HG03521 (cell line): ENCODE data around the gene ZNF521.
A peak's percentile ranks its signal among the peaks of the same experiment; 100 is the strongest.

Source experiments
- ATAC-seq: cut with Tn5 transposase; IDR thresholded peaks from one replicate; pipeline ENCODE4 v1.9.1; 2021; ENCODE audit warnings: mild to moderate bottlenecking, moderate library complexity; ENCODE audit not compliant: unreplicated experiment

The ZNF521 gene

DNA sequence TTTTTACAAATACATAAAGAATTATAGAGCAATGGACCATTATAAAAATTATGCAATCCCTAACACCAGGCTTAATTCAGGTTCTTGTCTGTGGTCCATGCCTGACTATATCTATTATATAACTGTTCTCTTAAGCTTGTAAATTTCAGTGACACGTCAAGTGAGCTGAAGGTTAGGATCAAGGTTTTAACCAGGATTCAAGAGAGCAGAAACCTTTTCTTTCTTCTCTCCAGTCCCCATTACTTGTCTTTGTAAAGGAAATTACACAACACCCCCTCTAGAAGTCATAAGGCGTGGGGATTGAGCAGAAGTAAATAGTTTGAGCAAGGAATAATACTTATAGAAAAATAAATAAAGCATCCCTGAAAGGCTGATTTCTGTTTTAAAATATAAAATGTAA is 122.0 kb downstream of the ZNF521 start:
- ATAC-seq, result no peak

DNA sequence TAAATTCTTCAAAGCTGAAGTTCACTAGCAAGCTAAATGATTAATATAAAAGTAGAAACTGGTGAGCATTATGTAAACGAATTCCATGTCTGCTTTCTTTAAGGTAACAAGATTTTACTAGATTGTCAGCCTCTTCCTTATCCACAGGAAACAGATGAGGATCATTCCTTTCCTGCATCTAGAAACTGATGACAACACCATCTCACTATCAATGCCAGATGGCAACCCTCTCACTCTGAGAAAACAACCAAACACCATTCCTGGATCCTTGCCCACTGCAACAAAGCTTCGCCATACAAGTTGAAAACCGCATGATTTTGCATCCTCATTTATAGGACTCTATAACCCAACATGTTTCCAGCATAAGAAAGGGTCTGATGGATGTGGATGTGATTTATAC is 122.9 kb downstream of the ZNF521 start:
- no peak for ATAC-seq

DNA sequence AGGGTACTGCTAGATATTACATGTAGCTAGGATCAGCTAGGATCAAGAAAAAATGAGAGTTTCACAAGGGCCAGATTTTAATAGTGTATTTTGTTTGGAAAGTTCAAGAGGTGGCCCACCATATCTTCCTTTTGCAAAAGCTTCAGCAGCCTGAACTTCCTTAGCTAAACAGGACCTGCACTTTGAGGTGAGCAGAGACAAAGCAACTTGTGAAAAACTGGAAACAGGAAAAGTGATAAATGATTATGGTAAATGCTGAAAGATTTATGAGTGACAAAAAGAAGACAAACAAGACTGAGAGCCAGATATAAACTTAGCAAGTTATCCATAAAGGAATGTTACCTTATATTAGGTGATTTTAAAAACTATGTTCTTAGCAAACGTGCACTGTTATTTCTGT is 123.6 kb downstream of the ZNF521 start:
- no peak for ATAC-seq

DNA sequence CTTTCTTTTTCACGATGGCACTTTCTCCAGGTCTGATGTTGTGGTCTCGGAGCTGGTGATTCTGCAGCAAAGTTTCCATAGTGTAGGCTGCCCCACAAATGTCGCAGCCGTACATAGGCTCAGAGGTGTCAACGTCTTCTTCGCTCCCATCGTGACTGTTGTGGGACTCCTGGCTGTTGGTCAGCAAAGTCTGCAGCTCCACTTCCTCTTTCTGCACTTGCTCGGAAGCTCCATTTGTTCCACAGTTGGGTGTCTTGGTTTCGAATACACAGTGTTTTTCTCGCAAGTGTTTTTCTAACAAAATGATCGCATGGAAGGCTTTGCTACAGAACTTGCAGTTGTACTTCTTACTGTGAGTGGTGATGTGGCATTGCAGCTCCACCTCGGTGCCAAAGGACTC is 126.8 kb downstream of the ZNF521 start:
- no peak for ATAC-seq

DNA sequence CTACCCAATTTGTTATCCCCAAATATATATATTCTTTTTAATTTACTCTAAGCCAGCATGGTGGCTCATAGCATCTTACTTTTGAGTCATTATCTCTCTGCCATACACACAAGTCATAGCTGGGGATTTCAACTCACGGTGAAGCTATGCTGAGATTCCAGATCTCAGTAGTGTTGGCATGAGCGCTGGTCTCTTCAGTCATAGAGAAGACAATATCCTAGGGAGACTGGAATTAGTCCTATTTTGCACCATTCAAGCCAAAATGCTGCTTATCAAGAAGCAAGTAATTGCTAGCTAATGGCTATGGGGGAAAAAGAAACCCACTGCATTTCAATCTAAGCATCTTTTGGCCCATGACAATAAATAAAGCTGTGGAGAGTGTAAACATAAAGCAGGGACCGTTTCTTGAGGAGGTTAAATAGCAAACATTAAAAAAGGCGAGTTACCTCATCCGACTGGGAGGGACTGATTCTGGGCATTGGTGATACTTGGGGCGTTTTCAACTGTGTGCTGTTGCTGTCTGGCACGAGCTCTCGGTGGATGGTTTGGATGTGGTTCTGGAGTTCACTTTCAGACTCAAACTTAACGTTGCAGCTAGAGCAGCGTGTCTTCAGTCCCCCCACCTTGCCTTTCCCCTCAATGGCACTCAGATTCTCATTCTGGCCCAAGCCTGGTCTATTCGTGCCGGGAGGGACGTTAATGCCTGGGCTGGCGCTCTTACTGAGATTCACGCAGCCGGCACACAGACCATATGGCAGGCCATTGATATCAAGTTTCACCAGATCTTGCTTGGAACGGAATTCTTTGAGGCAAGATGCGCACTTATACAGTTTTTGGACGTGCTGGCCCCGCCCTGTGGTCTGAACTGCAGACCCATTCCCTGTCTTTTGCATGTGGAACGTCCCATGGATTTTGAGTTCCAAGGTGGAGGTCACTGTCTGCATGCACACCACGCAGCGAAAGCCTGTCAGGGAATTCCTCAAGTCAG is 127.8 kb downstream of the ZNF521 start:
- ATAC-seq, result no peak

DNA sequence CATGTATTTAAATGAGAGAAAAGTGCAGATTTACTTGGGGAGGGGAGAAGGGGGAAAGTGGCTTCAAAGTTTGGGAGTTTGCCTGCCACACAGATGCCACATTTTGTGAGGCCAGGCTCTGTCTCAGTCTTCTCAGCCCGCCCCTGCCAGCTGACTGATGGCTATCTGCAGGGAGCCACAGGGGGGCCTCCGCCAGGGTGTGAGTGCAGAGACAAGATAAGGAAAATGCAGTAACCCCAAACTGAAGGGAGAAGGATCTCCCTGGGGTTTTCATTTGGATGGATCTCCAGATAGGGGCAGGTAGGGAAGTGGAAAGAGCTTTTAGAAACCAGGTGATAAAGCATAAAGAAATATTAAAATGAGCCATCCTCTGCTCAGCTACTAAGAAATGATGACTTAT is 128.8 kb downstream of the ZNF521 start:
- no peak for ATAC-seq

DNA sequence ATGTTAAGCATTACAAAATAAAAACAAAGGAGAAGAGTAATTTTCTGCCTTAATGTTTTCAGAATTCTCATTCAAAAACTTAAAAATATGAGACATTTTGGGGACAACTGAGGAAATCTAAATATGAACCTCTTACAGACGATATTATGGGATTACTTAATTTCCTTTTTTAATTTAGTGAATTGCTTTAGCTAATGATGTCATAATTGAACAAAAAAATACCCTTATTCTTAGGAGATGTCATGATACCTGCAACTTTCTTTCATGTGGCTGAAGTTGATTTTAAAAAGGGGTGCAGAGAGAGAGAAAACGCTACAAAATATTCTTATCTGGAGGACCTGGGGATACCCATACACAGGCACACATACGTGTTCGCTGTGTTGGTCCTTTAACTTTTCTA is 129.3 kb downstream of the ZNF521 start:
- ATAC-seq, result no peak

DNA sequence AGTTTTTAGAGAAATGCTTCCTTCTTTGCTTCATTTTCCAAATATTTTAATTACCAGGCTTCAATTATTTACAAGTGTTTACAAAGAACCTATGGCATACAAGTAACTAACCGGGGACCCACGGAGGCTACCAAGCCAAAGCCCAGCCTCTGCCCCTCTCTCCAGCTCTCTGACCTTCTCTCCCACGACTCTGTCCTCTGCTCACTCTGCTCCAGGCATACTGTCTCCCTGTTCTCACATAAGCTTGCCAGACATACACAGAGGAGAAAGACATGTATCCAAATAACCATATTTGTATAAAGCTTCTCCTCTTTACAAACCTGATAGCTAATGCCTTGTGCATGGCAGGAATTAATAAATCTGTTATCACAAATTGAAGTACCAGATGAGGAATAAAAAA is 141.3 kb downstream of the ZNF521 start:
- ATAC-seq, result no peak

DNA sequence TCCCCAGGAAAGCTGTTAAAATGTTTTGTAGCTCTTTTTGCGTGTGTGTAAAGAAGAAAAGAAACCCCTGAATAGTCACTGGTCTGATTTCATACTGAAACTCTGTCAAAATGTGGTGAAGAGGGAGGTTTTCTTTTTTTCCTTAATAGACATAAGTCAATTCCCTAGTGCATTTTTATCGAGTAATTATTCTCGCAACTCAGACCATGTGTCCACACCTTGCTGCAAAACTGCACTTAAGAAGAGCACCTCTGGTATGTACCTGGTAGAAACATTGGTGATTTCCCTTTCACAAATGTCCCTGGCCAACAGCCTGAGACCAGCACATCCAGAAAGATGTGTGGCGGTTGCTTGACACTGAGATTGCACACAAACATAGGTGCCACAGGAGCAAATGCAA is 159.9 kb downstream of the ZNF521 start:
- ATAC-seq, result no peak

DNA sequence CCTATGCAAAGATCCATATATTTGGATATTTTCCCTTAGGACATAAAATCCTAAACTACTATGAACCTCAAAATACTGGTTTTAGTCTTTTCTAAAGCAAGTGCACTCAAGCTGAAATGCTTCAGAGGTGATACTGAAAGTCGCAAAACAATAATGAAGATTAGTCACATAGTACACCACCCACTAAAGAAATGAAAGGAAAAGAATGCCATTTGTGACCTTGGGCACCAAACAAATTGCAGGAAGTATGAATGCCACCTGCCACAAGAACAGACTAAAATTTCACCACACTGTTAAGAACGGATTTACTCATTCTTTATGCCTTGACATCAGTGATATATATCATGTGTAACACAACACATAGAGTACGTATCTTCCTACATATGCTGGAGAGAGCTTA is 161.5 kb downstream of the ZNF521 start:
- ATAC-seq, result peak; percentile 69

DNA sequence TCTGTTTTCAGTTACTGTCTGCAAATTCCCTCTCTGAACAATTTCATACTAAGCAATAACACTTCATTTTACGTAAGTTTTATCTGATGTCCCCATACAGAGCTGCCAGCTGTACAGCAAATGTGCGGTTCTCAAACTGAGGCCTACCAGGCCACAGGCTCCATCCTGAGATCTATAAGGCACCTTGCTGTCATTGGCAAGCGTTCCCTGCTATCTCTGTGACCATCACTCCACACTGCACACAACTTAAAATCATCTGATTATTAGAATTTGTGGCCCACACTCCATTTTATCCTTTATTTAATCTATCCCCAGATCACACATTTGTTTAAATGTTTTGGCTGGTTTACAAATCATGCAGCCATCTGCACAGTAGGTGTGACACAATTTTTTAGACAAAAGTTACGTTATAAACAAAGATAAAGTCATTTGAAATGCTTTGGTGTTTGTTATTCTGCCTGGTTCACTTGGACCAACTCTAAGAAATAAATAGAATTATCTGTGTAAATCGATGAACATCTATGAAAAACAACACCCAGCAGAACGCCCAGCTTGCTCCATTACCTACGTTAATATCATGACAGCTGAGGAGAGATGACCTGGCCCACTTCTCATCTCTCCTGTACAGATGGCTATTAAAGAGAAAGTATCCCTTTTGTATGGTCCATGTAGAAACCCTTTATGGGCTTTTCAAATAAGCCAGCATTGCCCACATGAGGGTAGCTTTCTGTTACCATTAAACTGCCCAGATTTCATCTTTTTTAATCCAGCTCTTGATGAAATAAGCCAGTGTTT is 162.4 kb downstream of the ZNF521 start:
- ATAC-seq, result no peak

DNA sequence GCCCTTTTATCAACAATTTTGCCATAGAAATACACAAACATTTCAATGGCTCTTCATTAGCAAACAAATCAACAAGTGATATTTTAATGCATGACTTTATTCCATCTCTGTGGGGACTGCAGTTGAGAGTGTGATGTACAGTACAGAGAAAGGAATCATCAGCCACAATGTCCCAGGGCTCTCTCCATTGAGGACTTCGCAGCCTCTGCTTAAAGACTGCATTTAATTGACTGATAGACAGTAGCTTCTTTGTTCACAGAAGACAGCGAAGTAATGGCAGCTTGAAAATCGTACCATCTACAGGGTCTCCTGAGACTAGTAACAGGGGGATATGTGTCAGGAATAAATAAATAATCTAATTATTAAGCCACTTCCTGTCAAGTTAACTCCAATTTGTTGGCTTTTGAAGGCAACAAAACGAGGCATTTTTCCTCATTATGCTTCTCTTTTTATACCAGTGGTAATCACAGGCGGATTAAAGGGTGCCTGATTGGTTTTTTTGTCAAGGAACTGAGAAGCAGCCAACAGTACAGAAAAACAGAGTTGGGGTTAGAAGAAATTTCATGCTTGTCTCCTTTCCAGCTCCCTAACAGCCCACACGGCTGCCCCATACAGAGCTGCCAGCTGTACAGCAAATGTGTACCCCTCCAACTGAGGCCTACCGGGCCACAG is 164.3 kb downstream of the ZNF521 start:
- no peak for ATAC-seq

DNA sequence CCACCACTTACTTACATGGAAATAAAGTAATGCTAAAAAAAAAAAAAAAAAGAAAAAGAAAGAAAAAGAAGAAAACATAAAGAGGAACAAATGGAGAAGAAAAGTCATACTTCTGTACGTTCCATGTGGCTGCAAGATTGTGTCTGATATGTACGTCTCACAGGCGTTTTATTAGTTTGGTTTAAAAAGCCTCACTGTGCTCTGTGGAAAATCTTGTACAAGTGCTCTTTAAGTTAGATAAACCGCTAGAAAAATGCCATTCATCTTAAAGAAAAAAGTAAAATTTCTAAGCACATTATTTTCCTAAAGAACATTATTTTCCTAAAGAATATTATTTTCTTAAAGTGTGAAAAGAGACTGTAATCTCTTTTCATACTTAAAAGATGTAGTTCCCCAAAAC is 165.1 kb downstream of the ZNF521 start:
- ATAC-seq, result no peak

DNA sequence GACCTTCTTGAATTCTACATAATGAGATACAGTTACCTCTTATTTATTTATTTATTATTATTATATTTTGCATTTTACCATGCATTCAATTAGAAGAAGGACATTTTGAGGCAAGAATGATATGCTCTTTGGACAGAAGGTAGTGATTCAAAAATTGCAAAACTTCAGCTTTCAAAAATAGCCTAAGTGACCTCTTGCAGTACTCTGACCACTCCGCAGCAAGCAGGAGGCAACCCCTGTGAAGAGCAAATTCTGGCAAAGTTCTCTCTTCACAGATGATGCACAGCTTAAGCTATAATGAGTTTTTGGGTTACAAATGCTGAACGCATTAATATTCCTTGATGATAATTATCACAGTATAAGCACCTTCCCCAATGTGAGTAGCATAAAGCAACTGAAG is 170.0 kb downstream of the ZNF521 start:
- ATAC-seq, result no peak

DNA sequence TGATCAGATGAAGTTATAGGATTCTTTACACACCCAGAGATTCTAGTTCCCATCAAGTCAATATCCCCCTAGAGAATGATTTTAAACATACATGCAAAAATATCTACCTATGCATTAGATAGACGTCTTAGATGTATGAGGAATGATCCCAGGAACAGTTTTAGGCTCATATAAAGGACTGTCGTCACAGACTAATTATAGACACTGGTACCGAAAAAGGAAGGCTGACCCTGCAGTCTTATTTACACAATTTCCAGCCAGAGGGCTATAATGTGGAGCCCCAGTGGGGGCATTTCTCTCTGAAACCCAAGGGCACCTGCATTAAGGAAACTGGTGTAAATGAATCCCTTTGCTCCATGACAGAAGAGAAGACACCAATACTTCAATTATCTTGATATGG is 170.4 kb downstream of the ZNF521 start:
- no peak for ATAC-seq

DNA sequence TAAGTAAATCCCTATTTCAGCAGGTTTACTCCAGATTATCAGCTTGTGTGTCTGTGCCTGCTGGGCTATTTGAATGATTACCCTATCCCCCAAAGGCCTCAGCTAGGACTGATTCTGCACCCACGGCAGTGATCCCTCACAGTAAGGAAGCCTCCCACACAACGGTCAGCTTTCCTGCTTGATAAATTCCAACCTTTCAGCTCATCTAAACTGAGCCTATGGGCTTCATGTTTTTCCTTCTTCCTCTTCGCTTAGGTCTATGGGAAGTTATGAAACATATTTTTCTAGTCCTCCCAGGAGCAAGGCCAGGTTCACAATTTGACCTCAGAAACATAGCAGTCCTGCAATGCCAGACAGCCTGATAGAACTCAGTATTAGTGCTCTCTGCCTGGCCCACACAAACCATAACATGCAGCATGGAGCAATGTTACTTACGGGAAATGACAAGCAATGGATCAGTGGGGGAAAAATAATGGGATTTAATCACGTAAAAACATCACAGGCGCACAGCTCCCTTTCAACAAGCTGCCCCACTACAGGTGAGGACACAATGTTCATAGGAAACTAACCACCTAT is 170.9 kb downstream of the ZNF521 start:
- ATAC-seq, result no peak

DNA sequence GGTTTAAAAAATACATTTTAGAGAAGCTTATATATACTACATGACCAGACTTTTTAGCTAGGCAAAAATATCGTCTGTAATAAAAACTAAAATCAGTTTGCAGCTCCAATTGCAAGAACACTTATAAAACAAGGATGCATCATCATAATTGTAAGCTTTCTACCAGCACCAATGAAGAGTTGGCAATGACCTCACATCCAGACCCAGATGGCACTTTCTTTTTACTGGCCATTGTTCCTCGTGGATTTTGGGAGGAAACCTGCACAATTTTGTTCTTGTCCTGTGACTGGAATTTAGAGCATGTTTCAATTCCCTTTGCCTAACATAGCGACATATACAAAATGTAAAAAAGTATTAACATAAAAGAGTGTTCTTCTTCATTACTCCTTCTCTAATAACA is 174.3 kb downstream of the ZNF521 start:
- ATAC-seq, result no peak

DNA sequence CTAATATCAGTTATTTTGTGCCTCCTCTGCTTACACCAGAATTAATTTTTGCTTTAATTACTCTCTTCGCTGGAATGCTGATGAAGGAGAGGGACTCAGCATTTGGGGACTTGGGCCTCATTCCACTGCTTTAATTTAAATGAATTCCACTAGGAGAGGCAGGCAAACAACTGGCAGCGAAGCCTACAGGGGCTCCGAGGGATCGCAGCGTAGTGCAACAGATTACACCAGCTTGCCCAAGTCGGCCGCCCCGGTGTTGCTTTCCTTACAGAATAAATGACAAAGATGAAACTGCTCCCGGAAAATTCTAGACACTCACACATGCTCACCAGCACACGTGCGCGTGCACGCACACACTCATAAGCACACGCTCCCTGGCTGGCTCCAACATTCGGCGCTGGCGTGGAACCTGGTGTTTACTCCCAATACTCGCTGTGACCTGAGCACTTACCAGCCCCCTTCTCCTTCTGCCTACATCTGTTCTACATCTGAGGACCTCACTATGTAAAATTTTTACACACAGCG is 175.4 kb downstream of the ZNF521 start:
- no peak for ATAC-seq

DNA sequence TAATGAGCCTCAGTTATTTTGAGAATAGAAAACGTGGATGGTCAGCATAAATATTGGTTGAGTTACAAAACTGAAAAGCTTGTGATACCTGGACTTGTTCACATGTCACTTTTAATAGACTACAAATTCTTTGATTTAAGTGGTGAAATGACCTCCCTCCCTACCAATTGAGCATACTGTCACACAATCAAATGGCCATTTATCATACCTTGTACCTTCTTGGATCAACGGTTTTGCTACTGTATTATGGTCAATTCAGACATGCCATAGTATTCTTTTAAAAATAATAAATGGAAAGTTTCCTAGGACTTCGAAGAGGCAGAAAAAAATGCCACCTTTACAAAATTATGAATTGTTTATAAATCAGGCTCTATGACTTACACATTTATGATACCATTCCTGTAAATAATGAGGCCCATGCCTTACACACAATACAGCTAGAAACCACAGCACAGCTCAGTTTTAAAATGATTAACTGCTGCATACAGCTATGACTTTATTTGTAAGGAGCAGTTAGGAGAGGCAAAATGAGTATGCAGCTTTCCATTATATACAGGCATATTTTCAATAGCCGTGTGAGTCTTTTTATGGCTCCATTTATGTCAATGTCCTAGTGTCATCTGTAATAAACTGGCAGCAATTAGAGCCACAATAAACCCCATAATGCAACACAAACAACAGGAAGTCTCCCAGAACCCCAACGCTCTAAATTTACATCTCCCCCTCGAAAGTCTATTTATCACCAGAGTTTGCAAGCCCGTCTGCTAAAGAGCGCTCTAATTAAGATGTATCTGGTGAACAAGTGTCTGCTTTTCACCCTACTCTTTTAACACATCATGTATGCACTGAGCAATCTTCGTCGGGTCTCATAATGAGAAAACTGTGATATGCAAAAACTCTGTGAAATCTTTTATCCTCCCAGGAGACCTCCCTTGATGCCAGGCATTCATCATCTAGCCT is 176.1 kb downstream of the ZNF521 start:
- ATAC-seq, result no peak

DNA sequence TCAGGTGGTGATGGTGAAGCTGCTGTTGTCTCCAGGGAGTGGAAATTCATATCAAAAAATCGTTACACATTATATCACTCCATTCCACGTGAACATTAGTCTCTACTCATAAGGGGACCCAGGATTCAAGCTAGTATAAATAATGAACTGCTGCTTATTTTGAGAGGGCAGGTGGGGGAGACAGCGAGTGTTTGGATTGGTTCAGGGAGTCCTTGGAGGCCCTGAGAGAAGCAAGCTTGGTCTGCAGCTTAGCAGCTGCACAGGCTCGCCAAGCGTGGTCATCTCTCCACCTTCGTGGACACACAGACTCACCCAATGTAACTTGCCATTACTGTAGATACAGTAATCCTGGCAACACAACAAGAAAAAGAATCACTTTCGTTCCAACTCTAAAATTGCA is 177.6 kb downstream of the ZNF521 start:
- no peak for ATAC-seq
